Transverse colon (tissue), 4 donors: ENCODE measurements around the gene PTH1R. TPM values are rescaled to one million over a fixed set of nuclear protein-coding genes. Genes with fewer than 3 reads are reported as not detected.

Source experiments
- DNase-seq: peaks from one replicate; pipeline ENCODE4 v3.0.0-alpha.2; 2019
- H3K27ac ChIP-seq, 4 donors: fragments of 200-600 bp; sonication (generic); 2 replicates each; pipeline ENCODE4 v1.5.1; 2016 to 2018; ENCODE audit warnings: inconsistent platforms in 4 of 4
- H3K27me3 ChIP-seq: fragments of 200-600 bp; sonication (generic); 2 replicates; pipeline ENCODE4 v1.5.1; 2017; ENCODE audit warnings: inconsistent platforms
- H3K36me3 ChIP-seq, 4 donors: fragments of 200-600 bp; sonication (generic); 2 replicates each; pipeline ENCODE4 v1.5.1; 2017 to 2019; ENCODE audit warnings: inconsistent platforms in 4 of 4
- H3K4me1 ChIP-seq, 4 donors: fragments of 200-600 bp; sonication (generic); 2 replicates each; pipeline ENCODE4 v1.5.1; 2017 to 2020; ENCODE audit warnings: inconsistent platforms in 4 of 4
- H3K4me3 ChIP-seq, 4 donors: fragments of 200-600 bp; sonication (generic); 1 replicate in 1 of 4; 2 replicates in 3 of 4; pipeline versions ENCODE4 v1.5.1 to v1.6.1; 2017 to 2019; ENCODE audit warnings: inconsistent platforms in 4 of 4
- H3K9me3 ChIP-seq, 2 donors: fragments of 200-600 bp; sonication (generic); 2 replicates each; pipeline ENCODE4 v1.5.1; 2017 to 2019; ENCODE audit warnings: inconsistent platforms in 2 of 2
- CTCF ChIP-seq, 5 experiments: fragments of 200-600 bp in 3 of 5; fragments of 450-650 bp in 2 of 5; sonication (generic) in 3 of 5; IDR thresholded peaks; 1 replicate in 2 of 5; 2 replicates in 3 of 5; pipeline ENCODE4 v1.5.1; 2016 to 2017; ENCODE audit warnings: antibody characterized with exemption in 5 of 5, inconsistent platforms in 3 of 5, mild to moderate bottlenecking in 2 of 5, moderate library complexity in 1 of 5
- EP300 ChIP-seq: sonication (generic); formaldehyde crosslinking; IDR thresholded peaks from one replicate; pipeline ENCODE4 v1.6.1; 2017; ENCODE audit warnings: antibody characterized with exemption, low read depth
- POLR2A ChIP-seq: fragments of 450-650 bp; IDR thresholded peaks from one replicate; pipeline ENCODE4 v1.6.1; 2016; ENCODE audit warnings: antibody characterized with exemption, mild to moderate bottlenecking, moderate library complexity
- POLR2AphosphoS5 ChIP-seq, 3 donors: sonication (generic); formaldehyde crosslinking; IDR thresholded peaks; one replicate each; pipeline ENCODE4 v1.6.1; 2016; ENCODE audit warnings: antibody characterized with exemption in 3 of 3
- WGBS, 2 donors: methylation state at CpG; one replicate each; pipeline ENCODE4 v1.1.5; 2018; ENCODE audit warnings: low coverage in 1 of 2; 5-methylcytosine and 5-hydroxymethylcytosine counted together
- in situ Hi-C, 4 donors: fragments of 200-750 bp; cut with MboI; loops; one replicate each; pipeline versions ENCODE4 v1.15.0 to v1.15.1; 2017; ENCODE audit warnings: low sequenced_read_pairs in 3 of 4, low pct_ligation_motif_present in 1 of 4, low pct_unique_long_range_greater_than_20kb in 1 of 4
- intact Hi-C: fragments of 100-400 bp; cut with DNase I; formaldehyde crosslinking; loops from one replicate; pipeline ENCODE4 v1.15.1; 2023; ENCODE audit warnings: low total_unique reads
- total RNA-seq, 4 donors: library from RNA; depleted of rRNA; stranded (reverse); fragments of >200 nt; gene quantifications; one replicate each; pipeline ENCODE4 v1.1.0, GENCODE V29; 2016

PTH1R gene
- total RNA-seq, 4 donors from 2014 or later, result 0.60 to 2.5 (median 1.4) TPM; not detected in 1

- Histone ChIP-seq H3K4me3 (no peak overlapping the region), H3K27ac (no peak overlapping the region), H3K27me3 (no peaks in the 10 kb centered on the region), H3K36me3 (no peaks in the 10 kb centered on the region), H3K9me3 (no peaks in the 10 kb centered on the region), H3K4me1 (peaks cover 13 to 31% (median 20%) of the 10 kb centered on the region in 4 donors)
- no peak for TF ChIP-seq CTCF (IDR thresholded peaks at IDR 0.05)
- 61% methylated on average over 7 of the region's 7 CpGs; no CpG with 5 or more reads in 1 of the 2 donors for WGBS, 2 donors
- intact Hi-C loops (loop anchor here (5.0 to 10.0 kb wide), 2 partner anchors 38 to 164 kb away; partner anchors contain the start of gene TMIE), in situ Hi-C loops (loop anchor here in 3 of 4 donors (25.0 kb wide), 3 partner anchors 157 to 493 kb away; partner anchors contain the start of genes PRSS50 (in 1 of the 3) and TMIE (in 1 of the 3))
- DNase-seq, result no peak
Measured at GRCh38 chr3:46868948-46869347, 8.6 kb upstream of the PTH1R start.

- in situ Hi-C loops, result loop anchor here in 3 of 4 donors (25.0 kb wide), 3 partner anchors 157 to 493 kb away; partner anchors contain the start of genes PRSS50 (in 1 of the 3) and TMIE (in 1 of the 3)
Measured at GRCh38 chr3:46869440-46869839, 8.1 kb upstream of the PTH1R start.

GRCh38 chr3:46870651-46871050 lies 6.9 kb upstream of the PTH1R start:
- in situ Hi-C loops, result loop anchor here in 3 of 4 donors (25.0 kb wide), 3 partner anchors 158 to 492 kb away; partner anchors contain the start of genes PRSS50 (in 1 of the 3) and TMIE (in 1 of the 3)
- 86% methylated on average over 2 to 5 of the region's 5 CpGs for WGBS, 2 donors

More at GRCh38 chr3:46869440-46869839, 8.1 kb upstream of the PTH1R start:
- Histone ChIP-seq H3K36me3 (no peaks in the 10 kb centered on the region), H3K4me3 (no peak overlapping the region), H3K27ac (no peak overlapping the region), H3K4me1 (peaks cover 13 to 36% (median 24%) of the 10 kb centered on the region in 4 donors), H3K27me3 (no peaks in the 10 kb centered on the region), H3K9me3 (no peaks in the 10 kb centered on the region)
- intact Hi-C loops, result loop anchor here (5.0 to 10.0 kb wide), 2 partner anchors 38 to 165 kb away; partner anchors contain the start of gene TMIE
- TF ChIP-seq EP300 (no peak), CTCF (IDR thresholded peaks at IDR 0.05) (no peak), POLR2A (no peak), POLR2AphosphoS5 (IDR thresholded peaks at IDR 0.05) (no peak)
- WGBS, 2 donors, result 66 to 88% methylated on average over 9 to 10 of the region's 10 CpGs
- no peak for DNase-seq

GRCh38 chr3:46871222-46871621 lies 6.3 kb upstream of the PTH1R start:
- no peaks in the 10 kb centered on the region for H3K27me3 ChIP-seq
- in situ Hi-C loops, result loop anchor here in 3 of 4 donors (25.0 kb wide), 3 partner anchors 159 to 491 kb away; partner anchors contain the start of genes PRSS50 (in 1 of the 3) and TMIE (in 1 of the 3)

More at GRCh38 chr3:46870651-46871050, 6.9 kb upstream of the PTH1R start:
- Histone ChIP-seq H3K9me3 (no peaks in the 10 kb centered on the region), H3K4me3 (no peak overlapping the region), H3K36me3 (no peaks in the 10 kb centered on the region), H3K27me3 (no peaks in the 10 kb centered on the region), H3K27ac (no peak overlapping the region), H3K4me1 (peaks cover 13 to 40% (median 26%) of the 10 kb centered on the region in 4 donors)
- intact Hi-C loops, result no loop called here
- no peak for TF ChIP-seq CTCF (IDR thresholded peaks at IDR 0.05)
- no peak for DNase-seq

More at GRCh38 chr3:46871222-46871621, 6.3 kb upstream of the PTH1R start:
- Histone ChIP-seq H3K36me3 (no peaks in the 10 kb centered on the region), H3K4me3 (no peak overlapping the region), H3K4me1 (peaks cover 13 to 40% (median 26%) of the 10 kb centered on the region in 4 donors), H3K9me3 (no peaks in the 10 kb centered on the region), H3K27ac (no peak overlapping the region)
- WGBS, 2 donors, result 20 to 63% methylated on average over 1 to 10 of the region's 10 CpGs
- no peak for DNase-seq
- TF ChIP-seq POLR2A, result no peak
- no peak for TF ChIP-seq CTCF (IDR thresholded peaks at IDR 0.05)
- no peak for TF ChIP-seq EP300
- TF ChIP-seq POLR2AphosphoS5 (IDR thresholded peaks at IDR 0.05), result no peak
- intact Hi-C loops, result no loop called here
